A549 (cell line): ENCODE results near the gene GPR75.

Experiments
- CTCF ChIP-seq: fragments of >200 bp; sonication (Bioruptor Twin); formaldehyde crosslinking; IDR thresholded peaks from 3 replicates; pipeline ENCODE4 v1.5.1; 2016
- MAFK ChIP-seq: fragments of 450-650 bp; IDR thresholded peaks from 2 replicates; pipeline ENCODE4 v1.6.1; 2014; ENCODE audit not compliant: partially characterized antibody

- no peak for TF ChIP-seq CTCF
- no peak for TF ChIP-seq MAFK
Observed at GRCh38 chr2:53861824-53862223, 2.1 kb upstream of the GPR75 start.
